CD4-positive, alpha-beta T cell (primary cell): ENCODE measurements around the gene ZEB2. TPM values are rescaled to one million over a fixed set of nuclear protein-coding genes. Genes with fewer than 3 reads are reported as not detected.
A peak's percentile ranks its signal among the peaks of the same experiment; 100 is the strongest.

Experiments
- ATAC-seq: fragments of 200-7000 bp; cut with Tn5 transposase; one replicate; pipeline ENCODE4 v1.10.0; 2022; ENCODE audit warnings: mild to moderate bottlenecking; ENCODE audit not compliant: poor library complexity
- CTCF ChIA-PET: fragments of 350-600 bp; sonication (Branson Sonifier 250); formaldehyde crosslinking; loops from one replicate; lab custom pipeline; 2021; ENCODE audit warnings: antibody characterized with exemption, inconsistent platforms; lab: Charles Lee
- POLR2A ChIA-PET: fragments of 350-600 bp; sonication (Branson Sonifier 250); formaldehyde crosslinking; loops from one replicate; lab custom pipeline; 2021; ENCODE audit warnings: antibody characterized with exemption, inconsistent platforms; lab: Charles Lee
- DNase-seq, 14 experiments: peaks; one replicate each; pipeline ENCODE4 v3.0.0-alpha.2; 2013 to 2020; ENCODE audit warnings: mixed read lengths in 2 of 14
- H3K27ac ChIP-seq, 2 donors: one replicate each; pipeline versions ENCODE4 v1.5.1 to v1.7.0; 2013; ENCODE audit warnings: low read length in 2 of 2, low read depth in 1 of 2, mild to moderate bottlenecking in 1 of 2
- H3K27me3 ChIP-seq, 2 experiments: 1 replicate in 1 of 2; 2 replicates in 1 of 2; pipeline versions ENCODE4 v1.6.1 to v1.7.0; 2013; ENCODE audit warnings: low read length in 2 of 2, control low read depth in 1 of 2, mild to moderate bottlenecking in 1 of 2, moderate library complexity in 1 of 2; ENCODE audit not compliant: insufficient read depth in 2 of 2, control insufficient read depth in 1 of 2
- H3K36me3 ChIP-seq: one replicate; pipeline ENCODE4 v1.6.1; 2013; ENCODE audit warnings: low read length, control low read depth; ENCODE audit not compliant: insufficient read depth
- H3K4me1 ChIP-seq: one replicate; pipeline ENCODE4 v1.6.1; 2013; ENCODE audit warnings: low read length, control low read depth; ENCODE audit not compliant: insufficient read depth
- H3K4me3 ChIP-seq: one replicate; pipeline ENCODE4 v1.5.1; 2013; ENCODE audit warnings: mild to moderate bottlenecking, low read length, moderate library complexity
- H3K9me3 ChIP-seq, 2 experiments: 1 replicate in 1 of 2; 2 replicates in 1 of 2; pipeline versions ENCODE4 v1.6.1 to v1.7.0; 2013; ENCODE audit warnings: low read length in 2 of 2, mild to moderate bottlenecking in 2 of 2, control low read depth in 1 of 2, moderate library complexity in 1 of 2; ENCODE audit not compliant: control insufficient read depth in 1 of 2, insufficient read depth in 1 of 2
- H3K27ac Mint-ChIP-seq: one replicate; pipeline ENCODE4 v1.8.0; 2020; ENCODE audit warnings: mixed read lengths
- H3K27me3 Mint-ChIP-seq: one replicate; pipeline ENCODE4 v1.8.0; 2021; ENCODE audit warnings: mixed read lengths
- H3K36me3 Mint-ChIP-seq: one replicate; pipeline ENCODE4 v1.8.0; 2021; ENCODE audit warnings: low read depth, mixed read lengths
- H3K4me1 Mint-ChIP-seq: one replicate; pipeline ENCODE4 v1.8.0; 2021; ENCODE audit warnings: low read depth, mixed read lengths
- H3K4me3 Mint-ChIP-seq: one replicate; pipeline ENCODE4 v1.8.0; 2020; ENCODE audit warnings: mild to moderate bottlenecking, mixed read lengths
- H3K9me3 Mint-ChIP-seq: one replicate; pipeline ENCODE4 v1.8.0; 2020; ENCODE audit warnings: mixed read lengths
- intact Hi-C, 2 experiments: fragments of 100-400 bp; cut with DNase I in 1 of 2; cut with micrococcal nuclease in 1 of 2; formaldehyde crosslinking; loops; one replicate each; pipeline versions ENCODE4 v1.15.1 to v1.9.0; 2023 to 2025; cut with DNase I, micrococcal nuclease
- total RNA-seq, 174 experiments: library from RNA in 2 of 174; stranded (reverse) in 2 of 174; gene quantifications; one replicate each; pipeline ENCODE4 v1.2.3 and lab custom pipeline; 2021 to 2026
- TF ChIP-seq, protein P1 (sequence below): fragments of 200-600 bp; IDR thresholded peaks from one replicate; pipeline ENCODE4 v1.8.0; 2022; ENCODE audit warnings: antibody characterized with exemption, mild to moderate bottlenecking

Gene ZEB2
- total RNA-seq, 2 experiments from 2014 or later = 12.3 to 13.4 TPM

- Histone ChIP-seq H3K27me3 (no peaks in the 10 kb centered on the region), H3K27ac (no peak overlapping the region), H3K4me3 (no peak overlapping the region), H3K4me1 (no peaks in the 10 kb centered on the region), H3K36me3 (no peaks in the 10 kb centered on the region), H3K9me3 (peaks cover 0 to 3% of the 10 kb centered on the region in 2 experiments)
- H3K4me3 Mint-ChIP-seq = no peak overlapping the region
- H3K27me3 Mint-ChIP-seq = peaks cover 5% of the 10 kb centered on the region
- no peaks in the 10 kb centered on the region for H3K36me3 Mint-ChIP-seq
- H3K4me1 Mint-ChIP-seq = peaks cover 25% of the 10 kb centered on the region
- DNase-seq = no peak
- TF ChIP-seq, protein P1, sequence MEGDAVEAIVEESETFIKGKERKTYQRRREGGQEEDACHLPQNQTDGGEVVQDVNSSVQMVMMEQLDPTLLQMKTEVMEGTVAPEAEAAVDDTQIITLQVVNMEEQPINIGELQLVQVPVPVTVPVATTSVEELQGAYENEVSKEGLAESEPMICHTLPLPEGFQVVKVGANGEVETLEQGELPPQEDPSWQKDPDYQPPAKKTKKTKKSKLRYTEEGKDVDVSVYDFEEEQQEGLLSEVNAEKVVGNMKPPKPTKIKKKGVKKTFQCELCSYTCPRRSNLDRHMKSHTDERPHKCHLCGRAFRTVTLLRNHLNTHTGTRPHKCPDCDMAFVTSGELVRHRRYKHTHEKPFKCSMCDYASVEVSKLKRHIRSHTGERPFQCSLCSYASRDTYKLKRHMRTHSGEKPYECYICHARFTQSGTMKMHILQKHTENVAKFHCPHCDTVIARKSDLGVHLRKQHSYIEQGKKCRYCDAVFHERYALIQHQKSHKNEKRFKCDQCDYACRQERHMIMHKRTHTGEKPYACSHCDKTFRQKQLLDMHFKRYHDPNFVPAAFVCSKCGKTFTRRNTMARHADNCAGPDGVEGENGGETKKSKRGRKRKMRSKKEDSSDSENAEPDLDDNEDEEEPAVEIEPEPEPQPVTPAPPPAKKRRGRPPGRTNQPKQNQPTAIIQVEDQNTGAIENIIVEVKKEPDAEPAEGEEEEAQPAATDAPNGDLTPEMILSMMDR = no peak
- H3K9me3 Mint-ChIP-seq = no peaks in the 10 kb centered on the region
- ATAC-seq = no peak
- CTCF ChIA-PET = no interaction called here
- intact Hi-C loops = no loop called here
- H3K27ac Mint-ChIP-seq = no peak overlapping the region
- POLR2A ChIA-PET = no interaction called here
These were observed 134.5 kb downstream of the ZEB2 start for GRCh38 chr2:144385381-144385780.

DNA sequence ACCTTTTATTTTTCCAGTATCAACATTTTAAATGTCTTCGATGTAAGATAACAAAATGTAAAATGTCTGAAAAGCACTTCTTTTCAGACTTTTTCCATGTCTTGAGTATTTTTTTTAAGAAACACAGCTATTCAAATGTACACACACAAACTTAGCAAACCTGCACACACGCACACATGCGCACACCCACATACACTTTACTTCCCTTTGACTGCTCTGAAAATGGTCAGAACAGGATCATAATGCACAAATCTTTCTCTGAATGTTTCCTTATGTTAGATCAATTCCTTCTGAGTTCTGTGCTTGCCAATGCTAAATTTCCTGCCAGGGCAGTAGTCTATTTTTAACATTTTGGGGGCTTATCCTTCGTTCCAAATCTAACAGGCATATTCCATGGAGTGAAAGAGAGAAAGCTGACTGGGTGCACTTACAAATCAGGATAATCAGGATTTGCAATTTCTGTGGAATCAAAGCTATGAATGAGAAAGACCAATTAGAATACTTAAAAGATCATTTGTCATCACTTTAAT lies 136.3 kb downstream of the ZEB2 start:
- no peaks in the 10 kb centered on the region for H3K36me3 Mint-ChIP-seq
- H3K27me3 Mint-ChIP-seq = peaks cover 9% of the 10 kb centered on the region
- H3K9me3 Mint-ChIP-seq = no peaks in the 10 kb centered on the region
- peaks cover 29% of the 10 kb centered on the region for H3K4me1 Mint-ChIP-seq
- H3K27ac Mint-ChIP-seq = no peak overlapping the region
- TF ChIP-seq, protein P1 = no peak
- ChIA-PET CTCF (no interaction called here), POLR2A (no interaction called here)
- Histone ChIP-seq H3K4me1 (no peaks in the 10 kb centered on the region), H3K27ac (no peak overlapping the region), H3K9me3 (no peaks in the 10 kb centered on the region), H3K4me3 (no peak overlapping the region), H3K36me3 (no peaks in the 10 kb centered on the region), H3K27me3 (no peaks in the 10 kb centered on the region)
- intact Hi-C loops = no loop called here
- no peak overlapping the region for H3K4me3 Mint-ChIP-seq
- ATAC-seq = no peak
- no peak for DNase-seq

DNA sequence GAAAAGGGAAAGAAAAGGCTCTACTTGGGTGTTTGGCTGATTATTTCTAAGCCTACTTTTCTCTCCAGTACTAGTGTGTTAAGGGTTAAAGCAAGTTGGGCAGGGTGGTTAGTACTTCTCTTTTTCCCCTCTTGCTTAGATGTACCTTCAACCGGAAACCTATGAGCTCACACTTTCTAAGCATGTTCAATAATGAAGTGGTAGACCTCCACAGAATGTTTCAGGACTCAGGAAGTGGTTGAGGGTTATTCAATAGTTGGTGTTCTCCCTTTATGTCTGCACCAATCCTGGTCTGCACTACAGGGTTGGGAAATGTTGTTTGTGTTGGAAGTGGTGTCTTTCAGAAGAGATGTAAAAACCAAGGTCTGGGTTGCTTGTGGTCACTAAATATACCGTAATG lies 137.1 kb downstream of the ZEB2 start:
- ATAC-seq (peak; percentile 92), DNase-seq (peak in 3 of 14 experiments; percentile 48 to 72 (median 58))
- Histone ChIP-seq H3K4me1 (no peaks in the 10 kb centered on the region), H3K4me3 (no peak overlapping the region), H3K27ac (no peak overlapping the region), H3K36me3 (no peaks in the 10 kb centered on the region), H3K9me3 (no peaks in the 10 kb centered on the region), H3K27me3 (no peaks in the 10 kb centered on the region)
- Mint-ChIP-seq H3K27ac (no peak overlapping the region), H3K27me3 (peaks cover 9% of the 10 kb centered on the region), H3K4me3 (peak overlapping the region; percentile 22), H3K36me3 (no peaks in the 10 kb centered on the region), H3K9me3 (no peaks in the 10 kb centered on the region), H3K4me1 (peaks cover 29% of the 10 kb centered on the region)
- intact Hi-C loops = no loop called here
- POLR2A ChIA-PET = no interaction called here
- CTCF ChIA-PET = no interaction called here
- TF ChIP-seq, protein P1 = no peak
